GM21528 (cell line): ENCODE results near the gene MPPED1.

Source experiments
- ATAC-seq: cut with Tn5 transposase; IDR thresholded peaks from one replicate; pipeline ENCODE4 v1.9.1; 2021; ENCODE audit warnings: mild to moderate bottlenecking, moderate library complexity; ENCODE audit not compliant: unreplicated experiment, low FRiP score

The MPPED1 gene

GRCh38 chr22:43443152-43443471 is 31.3 kb downstream of the MPPED1 start:
- no peak for ATAC-seq

- no peak for ATAC-seq
Measured at GRCh38 chr22:43446037-43446803, 34.4 kb downstream of the MPPED1 start.

- ATAC-seq, result no peak
Measured at GRCh38 chr22:43446916-43447315, 35.1 kb downstream of the MPPED1 start.

- no peak for ATAC-seq
Measured at GRCh38 chr22:43447380-43447779, 35.6 kb downstream of the MPPED1 start.

GRCh38 chr22:43448048-43448447 is 36.2 kb downstream of the MPPED1 start:
- no peak for ATAC-seq

GRCh38 chr22:43449205-43449830 is 37.5 kb downstream of the MPPED1 start:
- no peak for ATAC-seq

GRCh38 chr22:43449831-43450225 is 38.0 kb downstream of the MPPED1 start:
- no peak for ATAC-seq

- ATAC-seq, result no peak
Measured at GRCh38 chr22:43451371-43452050, 39.7 kb downstream of the MPPED1 start.

- ATAC-seq, result no peak
Measured at GRCh38 chr22:43455846-43456245, 44.0 kb downstream of the MPPED1 start.

GRCh38 chr22:43457002-43457401 is 45.2 kb downstream of the MPPED1 start:
- ATAC-seq, result no peak

- ATAC-seq, result no peak
Measured at GRCh38 chr22:43462701-43463100, 50.9 kb downstream of the MPPED1 start.

- ATAC-seq, result no peak
Measured at GRCh38 chr22:43464809-43465208, 53.0 kb downstream of the MPPED1 start.

GRCh38 chr22:43465291-43466015 is 53.6 kb downstream of the MPPED1 start:
- no peak for ATAC-seq

- no peak for ATAC-seq
Measured at GRCh38 chr22:43466710-43467109, 54.9 kb downstream of the MPPED1 start.

GRCh38 chr22:43467216-43467940 is 55.6 kb downstream of the MPPED1 start:
- no peak for ATAC-seq

- no peak for ATAC-seq
Measured at GRCh38 chr22:43470253-43470652, 58.4 kb downstream of the MPPED1 start.

GRCh38 chr22:43470941-43471585 is 59.2 kb downstream of the MPPED1 start:
- no peak for ATAC-seq

- no peak for ATAC-seq
Measured at GRCh38 chr22:43471606-43472135, 59.9 kb downstream of the MPPED1 start.

- no peak for ATAC-seq
Measured at GRCh38 chr22:43473031-43473430, 61.2 kb downstream of the MPPED1 start.

GRCh38 chr22:43473441-43473840 is 61.6 kb downstream of the MPPED1 start:
- ATAC-seq, result no peak
